IMR-90 (cell line): ENCODE data around the gene RAET1E.

Experiments used
- BHLHE40 ChIP-seq: fragments of 150-350 bp; IDR thresholded peaks from 2 replicates; pipeline ENCODE4 v1.6.1; 2016; ENCODE audit warnings: mild to moderate bottlenecking, low read depth, low read length
- CEBPB ChIP-seq: IDR thresholded peaks from 2 replicates; pipeline ENCODE4 v1.6.1; 2012; ENCODE audit warnings: low read depth, low read length, improper control_type of control experiment
- CTCF ChIP-seq: conservative IDR thresholded peaks from 2 replicates; pipeline ENCODE4 v1.5.1; 2012; ENCODE audit warnings: mild to moderate bottlenecking, low read depth, low read length, improper control_type of control experiment
- FOS ChIP-seq: fragments of 150-350 bp; IDR thresholded peaks from 2 replicates; pipeline ENCODE4 v1.6.1; 2016; ENCODE audit warnings: low read depth, low read length
- MAFK ChIP-seq: IDR thresholded peaks from 2 replicates; pipeline ENCODE4 v1.6.1; 2012; ENCODE audit warnings: low read depth, low read length, improper control_type of control experiment
- POLR2A ChIP-seq: IDR thresholded peaks from 2 replicates; pipeline ENCODE4 v1.6.1; 2012; ENCODE audit warnings: mild to moderate bottlenecking, low read depth, low read length
- RAD21 ChIP-seq: IDR thresholded peaks from 2 replicates; pipeline ENCODE4 v1.6.1; 2012; ENCODE audit warnings: low read length, improper control_type of control experiment
- RFX5 ChIP-seq: IDR thresholded peaks from 2 replicates; pipeline ENCODE4 v1.8.0; 2012; ENCODE audit warnings: low read depth, mild to moderate bottlenecking, low read length, moderate library complexity

- no peak for TF ChIP-seq CTCF
- no peak for TF ChIP-seq RFX5
- TF ChIP-seq POLR2A = no peak
- TF ChIP-seq BHLHE40 = no peak
- TF ChIP-seq RAD21 = no peak
- no peak for TF ChIP-seq MAFK
- TF ChIP-seq FOS = no peak
- TF ChIP-seq CEBPB = no peak
Observed at GRCh38 chr6:149924933-149925252, 27.0 kb upstream of the RAET1E start.
